Testis (tissue), 3 donors: ENCODE data around the gene HOMER2. TPM values are rescaled to one million over a fixed set of nuclear protein-coding genes. Genes with fewer than 3 reads are reported as not detected.

Experiments used
- DNase-seq: peaks from one replicate; pipeline ENCODE4 v3.0.0-alpha.2; 2019
- H3K27ac ChIP-seq, 2 donors: fragments of 200-600 bp; sonication (generic); one replicate each; pipeline ENCODE4 v1.5.1; 2019
- H3K27me3 ChIP-seq: fragments of 200-600 bp; sonication (generic); one replicate; pipeline ENCODE4 v1.5.1; 2019
- H3K36me3 ChIP-seq: fragments of 200-600 bp; sonication (generic); one replicate; pipeline ENCODE4 v1.5.1; 2017; ENCODE audit warnings: low read depth; ENCODE audit errors: missing control alignments
- H3K4me1 ChIP-seq: fragments of 200-600 bp; sonication (generic); one replicate; pipeline ENCODE4 v1.5.1; 2019
- H3K4me3 ChIP-seq, 2 donors: fragments of 200-600 bp; sonication (generic); one replicate each; pipeline ENCODE4 v1.5.1; 2017 to 2019
- H3K9me3 ChIP-seq: fragments of 200-600 bp; sonication (generic); one replicate; pipeline ENCODE4 v1.5.1; 2017
- POLR2A ChIP-seq: fragments of 450-650 bp; IDR thresholded peaks from one replicate; pipeline ENCODE4 v1.6.1; 2017; ENCODE audit warnings: antibody characterized with exemption, mild to moderate bottlenecking, moderate library complexity
- WGBS, 2 donors: methylation state at CpG; one replicate each; pipeline ENCODE4 v1.1.5; 2018; 5-methylcytosine and 5-hydroxymethylcytosine counted together
- intact Hi-C: fragments of 100-400 bp; cut with DNase I; formaldehyde crosslinking; loops from one replicate; pipeline ENCODE4 v1.15.1; 2023; ENCODE audit warnings: low total_unique reads
- polyA plus RNA-seq: library from polyadenylated mRNA; stranded (reverse); fragments of 350-450 nt; fragmentation: Illumina TruSeq; extraction: RNeasy Lipid Tissue Mini Kit (QIAGEN cat#74804); gene quantifications from one replicate; pipeline ENCODE4 v1.2.3, GENCODE V29; 2014; ENCODE audit warnings: low read depth, low replicate concordance; ENCODE audit not compliant: insufficient read depth
- total RNA-seq, 2 donors: library from RNA; depleted of rRNA; stranded (reverse); fragments of >200 nt; gene quantifications; one replicate each; pipeline ENCODE4 v1.2.3, GENCODE V29; 2016
- TF ChIP-seq, protein P1 (sequence below), 3 experiments: fragments of 450-650 bp in 2 of 3; fragments of 200-600 bp in 1 of 3; sonication (generic) in 1 of 3; IDR thresholded peaks; one replicate each; pipeline ENCODE4 v1.5.1; 2016 to 2019; ENCODE audit warnings: antibody characterized with exemption in 3 of 3, mild to moderate bottlenecking in 2 of 3, moderate library complexity in 1 of 3

HOMER2 gene
- total and polyA plus RNA-seq, 3 donors from 2014 or later = 18.7 to 40.5 (median 38.5) TPM

DNA sequence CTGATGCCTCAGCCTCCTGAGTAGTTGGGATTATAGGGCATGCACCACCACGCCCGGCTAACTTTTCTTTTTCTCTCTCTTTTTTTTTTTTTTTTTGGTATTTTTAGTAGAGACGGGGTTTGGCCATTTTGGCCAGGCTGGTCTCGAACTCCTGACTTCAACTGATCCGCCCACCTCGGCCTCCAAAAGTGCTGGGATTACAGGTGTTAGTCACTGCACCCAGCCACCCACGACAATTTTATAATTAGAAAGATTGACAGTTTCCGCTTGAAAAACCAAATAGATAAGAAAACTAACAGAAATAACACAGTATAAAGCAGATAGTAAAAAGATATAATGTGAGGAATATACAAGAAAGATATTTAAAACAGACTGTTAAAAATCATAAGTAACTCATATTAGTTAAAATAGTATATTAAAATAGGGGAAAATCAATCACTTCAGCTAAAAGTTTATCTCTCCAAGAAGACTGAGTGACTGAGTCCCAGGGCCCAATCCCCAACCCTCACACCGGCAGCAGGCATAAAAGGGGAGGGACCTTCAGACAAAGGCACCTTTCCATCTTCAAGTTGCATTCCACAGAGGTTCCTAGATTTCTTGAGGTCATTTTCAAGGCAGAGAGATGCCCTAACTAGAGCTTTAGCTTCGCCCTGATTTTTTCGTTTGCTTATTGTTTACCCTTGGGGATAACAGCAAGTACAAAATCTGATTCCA lies 144.4 kb downstream of the HOMER2 start:
- Histone ChIP-seq H3K4me1 (no peaks in the 10 kb centered on the region), H3K36me3 (no peaks in the 10 kb centered on the region), H3K27ac (no peak overlapping the region), H3K9me3 (no peaks in the 10 kb centered on the region), H3K4me3 (no peak overlapping the region), H3K27me3 (no peaks in the 10 kb centered on the region)
- no peak for TF ChIP-seq POLR2A
- TF ChIP-seq, protein P1, sequence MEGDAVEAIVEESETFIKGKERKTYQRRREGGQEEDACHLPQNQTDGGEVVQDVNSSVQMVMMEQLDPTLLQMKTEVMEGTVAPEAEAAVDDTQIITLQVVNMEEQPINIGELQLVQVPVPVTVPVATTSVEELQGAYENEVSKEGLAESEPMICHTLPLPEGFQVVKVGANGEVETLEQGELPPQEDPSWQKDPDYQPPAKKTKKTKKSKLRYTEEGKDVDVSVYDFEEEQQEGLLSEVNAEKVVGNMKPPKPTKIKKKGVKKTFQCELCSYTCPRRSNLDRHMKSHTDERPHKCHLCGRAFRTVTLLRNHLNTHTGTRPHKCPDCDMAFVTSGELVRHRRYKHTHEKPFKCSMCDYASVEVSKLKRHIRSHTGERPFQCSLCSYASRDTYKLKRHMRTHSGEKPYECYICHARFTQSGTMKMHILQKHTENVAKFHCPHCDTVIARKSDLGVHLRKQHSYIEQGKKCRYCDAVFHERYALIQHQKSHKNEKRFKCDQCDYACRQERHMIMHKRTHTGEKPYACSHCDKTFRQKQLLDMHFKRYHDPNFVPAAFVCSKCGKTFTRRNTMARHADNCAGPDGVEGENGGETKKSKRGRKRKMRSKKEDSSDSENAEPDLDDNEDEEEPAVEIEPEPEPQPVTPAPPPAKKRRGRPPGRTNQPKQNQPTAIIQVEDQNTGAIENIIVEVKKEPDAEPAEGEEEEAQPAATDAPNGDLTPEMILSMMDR (IDR thresholded peaks at IDR 0.05) = no peak
- intact Hi-C loops = no loop called here
- no peak for DNase-seq
- 66 to 83% methylated on average over 11 of the region's 11 CpGs for WGBS, 2 donors

DNA sequence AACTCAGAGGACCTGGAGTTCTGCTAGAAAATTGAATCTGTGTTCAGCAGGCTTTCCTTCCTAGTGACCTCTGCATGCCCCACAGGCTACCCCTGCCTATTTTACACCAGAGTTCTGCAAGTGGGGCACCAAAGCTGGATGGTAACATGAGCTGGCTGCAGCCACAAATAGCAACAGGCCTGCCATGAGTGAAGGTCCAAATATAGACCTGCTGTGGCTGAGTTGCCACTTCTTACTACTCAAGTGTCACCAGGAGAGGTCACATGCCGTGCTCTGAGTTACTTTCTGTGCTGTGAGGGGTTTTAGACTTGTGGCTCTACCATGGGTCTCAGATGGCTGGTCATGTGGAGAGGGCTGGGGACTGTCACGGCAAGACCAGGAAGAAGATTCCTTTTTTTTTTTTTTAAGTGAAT lies 146.5 kb downstream of the HOMER2 start, which contains the start of gene FSD2:
Gene FSD2, minus strand, starts transcription at position 76 of the 413 bp plus-strand sequence. CDS start 18,679 bp downstream, outside the sequence.
- Histone ChIP-seq H3K9me3 (no peaks in the 10 kb centered on the region), H3K36me3 (no peaks in the 10 kb centered on the region), H3K27ac (no peak within 1 kb of the TSS), H3K27me3 (no peaks in the 10 kb centered on the region), H3K4me1 (no peaks in the 10 kb centered on the region), H3K4me3 (no peak within 1 kb of the TSS)
- DNase-seq = no peak
- 72 to 92% methylated on average over 2 of the region's 2 CpGs for WGBS, 2 donors
- intact Hi-C loops = no loop called here
- TF ChIP-seq, protein P1 (IDR thresholded peaks at IDR 0.05) = no peak
- TF ChIP-seq POLR2A = no peak

DNA sequence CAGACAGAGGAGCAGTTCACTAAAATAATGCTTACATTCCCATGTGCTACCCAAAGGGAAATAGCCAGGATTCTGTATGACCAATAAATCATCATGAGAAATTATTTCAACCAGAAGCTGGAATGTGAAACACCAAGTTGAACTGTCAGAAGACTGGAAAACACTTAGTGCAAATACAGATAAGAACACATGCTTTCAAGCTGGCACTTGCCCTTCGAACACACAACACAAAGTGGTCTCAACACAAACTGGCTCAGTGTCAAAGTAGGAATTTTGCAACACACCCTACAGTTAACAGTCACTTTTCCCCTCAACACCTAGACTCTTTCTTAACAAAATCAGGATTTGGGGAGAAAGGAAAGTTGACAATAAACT lies 148.0 kb downstream of the HOMER2 start:
- WGBS, 2 donors = 76 to 83% methylated on average over 1 of the region's 1 CpG
- Histone ChIP-seq H3K4me1 (no peaks in the 10 kb centered on the region), H3K27ac (no peak overlapping the region), H3K9me3 (no peaks in the 10 kb centered on the region), H3K36me3 (no peaks in the 10 kb centered on the region), H3K27me3 (no peaks in the 10 kb centered on the region), H3K4me3 (no peak overlapping the region)
- no peak for DNase-seq
- intact Hi-C loops = no loop called here
- no peak for TF ChIP-seq POLR2A
- TF ChIP-seq, protein P1 (IDR thresholded peaks at IDR 0.05) = no peak

DNA sequence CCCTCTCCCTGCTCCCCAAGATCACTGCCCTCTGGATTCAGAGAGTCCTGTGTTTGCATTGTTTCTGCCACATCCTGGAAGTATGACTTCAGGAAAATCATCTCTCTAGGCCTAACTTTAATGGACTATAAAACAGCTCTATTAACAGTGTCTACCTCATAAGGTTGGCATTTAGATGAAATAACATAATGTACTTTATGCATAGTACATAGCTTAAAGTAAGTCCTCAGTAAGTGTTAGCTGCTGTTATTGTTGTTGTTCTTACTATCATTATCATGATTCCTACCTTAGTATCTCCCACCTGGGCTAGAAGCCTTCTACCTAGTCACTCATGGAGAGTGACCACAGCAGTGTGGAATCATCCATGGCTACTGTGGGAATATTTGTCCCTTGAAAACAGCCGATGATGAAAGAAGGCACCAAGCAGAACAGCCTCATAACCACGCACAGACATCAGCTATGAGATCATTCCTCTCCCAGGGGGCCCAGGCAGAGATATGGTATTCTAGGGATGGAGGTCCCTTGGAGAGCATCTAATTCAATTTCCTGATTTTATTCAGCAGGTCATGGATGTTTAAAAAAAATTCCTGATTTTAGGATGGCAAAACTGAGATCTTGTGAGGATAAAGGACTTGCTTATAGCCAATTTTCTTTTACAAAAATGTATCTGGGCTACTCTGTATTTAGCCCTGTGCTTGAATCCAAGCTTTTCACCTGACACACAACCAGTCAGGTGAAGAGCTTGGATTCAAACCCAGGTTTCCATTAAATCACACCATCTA lies 148.5 kb downstream of the HOMER2 start:
- no peak overlapping the region for H3K4me3 ChIP-seq
- no peaks in the 10 kb centered on the region for H3K4me1 ChIP-seq
- intact Hi-C loops = no loop called here
- DNase-seq = no peak
- no peaks in the 10 kb centered on the region for H3K27me3 ChIP-seq
- no peaks in the 10 kb centered on the region for H3K36me3 ChIP-seq
- TF ChIP-seq POLR2A = no peak
- TF ChIP-seq, protein P1 (IDR thresholded peaks at IDR 0.05) = no peak
- H3K9me3 ChIP-seq = no peaks in the 10 kb centered on the region
- no peak overlapping the region for H3K27ac ChIP-seq
- WGBS, 2 donors = 94% methylated on average over 2 of the region's 2 CpGs
